ENCODE measurements around the gene FAM50B.

GRCh38 chr6:3841711-3842565 lies 7.2 kb upstream of the FAM50B start:
- no peak for TF ChIP-seq CTCF (IDR thresholded peaks at IDR 0.05)
- TF ChIP-seq POLR2A (IDR thresholded peaks at IDR 0.05), result no peak
